ENCODE measurements around the gene REEP1.

REEP1 gene

DNA sequence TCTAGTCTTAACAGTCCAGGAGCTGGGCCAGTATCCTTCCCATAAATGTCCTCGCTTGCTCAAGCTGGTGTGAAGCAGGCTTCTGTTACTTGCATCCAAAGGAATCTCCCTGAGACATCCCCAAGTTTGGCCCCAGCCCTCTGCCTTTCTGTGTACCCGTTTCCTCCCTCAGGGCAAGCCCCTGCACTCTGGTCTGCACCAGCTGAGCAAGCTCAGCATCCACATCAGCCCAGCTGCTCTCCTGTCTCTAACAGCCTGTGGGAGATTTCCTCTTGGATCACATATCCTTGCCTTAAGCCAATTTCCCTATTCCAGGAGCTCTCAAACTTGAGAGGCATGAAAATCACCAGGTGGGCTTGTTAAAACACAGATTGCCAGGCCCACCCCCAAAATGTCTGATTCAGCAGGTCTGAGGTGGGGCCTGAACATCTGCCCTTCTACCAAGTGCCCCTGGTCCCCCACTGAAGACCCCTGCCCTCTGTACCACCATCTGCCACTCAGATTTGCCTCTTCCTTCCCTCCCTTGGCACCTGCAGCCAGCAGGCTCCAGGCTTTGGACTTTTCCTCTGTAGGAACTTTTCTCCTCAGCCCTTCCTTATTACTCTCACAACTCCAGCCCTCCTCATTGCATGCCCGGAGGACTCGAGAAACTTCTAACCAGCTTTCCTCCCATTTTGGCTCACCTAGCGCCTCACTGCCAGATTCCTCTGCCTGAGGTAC lies 32.1 kb downstream of the REEP1 start:
- no peak for DNase-seq

DNA sequence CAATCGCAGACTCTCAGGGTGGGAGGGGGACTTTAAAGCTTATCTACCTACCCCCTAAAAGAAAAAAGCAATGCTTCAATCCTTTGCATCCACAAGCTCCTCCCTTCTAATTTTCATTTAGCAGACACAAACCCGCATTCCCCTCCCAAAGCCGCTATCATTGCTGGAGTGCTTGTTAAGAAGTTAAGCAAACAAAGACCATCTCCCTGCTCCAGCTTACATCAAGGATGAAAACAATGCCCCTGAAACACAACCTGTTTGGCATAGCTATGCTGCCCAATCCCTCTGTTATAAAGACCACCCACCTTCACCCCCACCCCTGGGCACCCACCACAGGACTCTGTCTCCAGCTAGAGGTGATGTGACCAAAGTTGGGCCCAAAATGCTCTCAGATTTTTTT lies 33.0 kb downstream of the REEP1 start:
- DNase-seq = no peak

DNA sequence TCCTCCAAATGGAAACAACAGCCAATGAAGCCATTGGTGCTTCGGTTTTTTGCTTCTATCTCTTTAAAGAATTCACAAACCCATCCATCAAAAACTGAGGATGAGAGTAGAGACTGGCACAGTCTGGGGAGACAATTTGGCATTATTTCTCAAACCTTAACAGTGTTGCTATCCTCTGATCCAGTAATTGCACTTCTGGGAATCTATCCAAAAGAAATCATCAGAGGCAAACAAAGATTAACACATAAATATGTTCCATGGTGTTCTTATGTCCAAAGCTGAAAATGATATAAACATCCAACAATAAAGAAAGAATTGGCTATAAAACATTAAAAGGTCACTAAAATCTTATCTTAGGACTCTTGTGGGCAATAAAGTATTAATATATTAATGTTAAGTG lies 35.1 kb downstream of the REEP1 start:
- no peak for DNase-seq

DNA sequence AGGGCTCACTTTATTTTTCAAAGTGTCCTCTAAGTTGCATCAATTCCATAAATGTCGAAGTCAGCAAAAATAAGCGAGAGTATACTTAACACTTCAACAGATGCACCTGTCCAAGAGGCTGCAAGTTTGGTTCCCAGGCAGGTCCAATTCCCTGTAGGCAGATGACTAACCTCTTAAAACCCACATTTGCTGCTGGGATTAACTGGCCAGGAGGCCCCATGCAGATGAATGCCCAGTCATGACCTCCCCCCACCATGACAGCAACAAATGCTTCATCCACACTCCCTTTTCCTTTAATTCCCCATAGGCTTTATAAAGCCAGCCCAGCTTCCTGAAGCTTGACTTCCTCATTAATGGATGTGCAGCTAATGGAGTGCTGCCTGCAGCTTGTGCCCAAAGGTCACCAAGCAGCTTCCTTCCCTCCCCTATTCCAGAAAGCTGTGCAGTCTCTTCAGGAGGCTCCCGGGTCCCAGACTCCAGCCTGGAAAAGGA lies 35.7 kb downstream of the REEP1 start:
- DNase-seq = no peak

DNA sequence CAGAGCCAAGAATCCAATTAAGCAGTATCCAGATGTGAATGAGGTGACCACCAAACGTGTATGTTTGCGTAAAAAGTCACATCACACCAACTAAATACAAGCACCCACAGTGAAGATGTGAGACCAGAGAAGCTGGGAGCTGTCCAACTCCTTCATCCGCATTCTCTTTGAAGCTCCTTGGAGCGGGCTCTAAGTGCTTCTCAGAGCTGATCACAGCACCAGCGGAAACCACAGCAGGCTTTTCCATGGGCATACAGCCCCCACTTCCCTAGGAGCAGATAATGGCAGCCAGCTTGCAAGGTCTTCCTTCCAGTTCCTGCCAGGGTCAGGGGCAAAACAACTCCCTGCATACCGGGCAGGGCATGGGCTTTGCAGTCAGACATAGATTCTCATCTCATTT lies 36.4 kb downstream of the REEP1 start:
- no peak for DNase-seq

DNA sequence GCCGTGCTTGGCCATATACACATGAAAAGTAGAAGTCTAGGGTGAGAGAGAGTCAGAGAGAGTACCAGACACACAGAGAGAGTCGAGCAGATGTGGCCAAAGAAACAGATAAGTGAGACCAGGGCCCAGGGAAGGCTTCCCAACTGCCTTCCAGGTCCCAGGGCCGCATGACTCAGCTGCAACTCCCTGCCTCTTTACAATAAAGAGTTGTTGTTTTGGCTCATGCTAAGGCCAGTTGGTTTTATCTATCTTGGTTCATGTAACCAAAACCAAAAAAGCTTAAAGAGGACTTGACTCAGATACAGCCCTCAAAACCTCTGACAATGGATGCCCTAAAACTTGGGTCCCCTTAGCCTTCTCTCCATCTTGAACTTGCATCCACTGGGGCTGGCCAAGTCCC lies 36.9 kb downstream of the REEP1 start:
- DNase-seq = no peak

DNA sequence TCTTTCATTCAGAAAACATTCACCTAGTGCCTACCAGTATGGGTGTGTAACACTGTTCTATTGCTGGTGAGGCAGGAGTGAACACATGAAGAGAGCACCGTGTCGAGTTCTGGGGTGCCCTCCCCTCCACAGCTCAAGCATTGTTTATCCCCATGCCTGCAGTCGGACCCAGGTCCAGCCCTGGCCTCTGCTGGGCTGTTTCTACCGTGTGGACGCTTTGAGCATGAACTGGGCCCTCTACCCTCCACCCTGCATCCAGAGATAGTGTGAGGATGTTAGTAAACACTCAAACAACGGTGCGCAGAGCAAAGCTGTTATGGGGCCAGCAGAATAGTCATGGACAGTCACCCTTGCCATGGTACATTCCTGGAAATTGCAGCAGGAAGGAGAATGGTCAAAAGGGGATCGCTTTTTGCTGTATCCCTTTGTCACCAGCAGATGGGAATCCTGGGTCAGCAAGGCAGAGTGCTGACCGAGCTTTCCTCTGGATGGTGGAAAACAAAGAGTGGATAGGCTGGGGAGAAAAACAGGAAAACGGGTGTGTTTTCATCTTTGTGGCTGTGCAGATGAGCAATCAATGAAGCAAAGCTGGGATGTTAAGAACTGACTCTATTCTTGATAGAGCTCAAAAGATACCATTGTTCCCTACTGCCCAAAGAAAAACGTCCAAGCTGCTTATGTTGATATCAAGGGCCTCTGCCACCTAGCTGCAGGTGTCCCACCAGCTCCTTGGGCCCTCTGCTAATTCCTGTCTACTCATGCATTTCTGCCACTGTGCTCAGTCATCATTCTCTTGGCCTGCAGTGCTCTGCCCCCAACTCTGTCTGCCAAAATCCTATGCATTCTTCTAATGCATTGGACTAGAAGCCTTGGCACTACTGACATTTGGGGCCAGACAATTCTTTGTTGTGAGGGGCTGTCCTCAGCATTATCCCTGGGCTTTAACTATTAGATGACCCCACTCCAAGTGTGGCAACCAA lies 38.7 kb downstream of the REEP1 start:
- no peak for DNase-seq

DNA sequence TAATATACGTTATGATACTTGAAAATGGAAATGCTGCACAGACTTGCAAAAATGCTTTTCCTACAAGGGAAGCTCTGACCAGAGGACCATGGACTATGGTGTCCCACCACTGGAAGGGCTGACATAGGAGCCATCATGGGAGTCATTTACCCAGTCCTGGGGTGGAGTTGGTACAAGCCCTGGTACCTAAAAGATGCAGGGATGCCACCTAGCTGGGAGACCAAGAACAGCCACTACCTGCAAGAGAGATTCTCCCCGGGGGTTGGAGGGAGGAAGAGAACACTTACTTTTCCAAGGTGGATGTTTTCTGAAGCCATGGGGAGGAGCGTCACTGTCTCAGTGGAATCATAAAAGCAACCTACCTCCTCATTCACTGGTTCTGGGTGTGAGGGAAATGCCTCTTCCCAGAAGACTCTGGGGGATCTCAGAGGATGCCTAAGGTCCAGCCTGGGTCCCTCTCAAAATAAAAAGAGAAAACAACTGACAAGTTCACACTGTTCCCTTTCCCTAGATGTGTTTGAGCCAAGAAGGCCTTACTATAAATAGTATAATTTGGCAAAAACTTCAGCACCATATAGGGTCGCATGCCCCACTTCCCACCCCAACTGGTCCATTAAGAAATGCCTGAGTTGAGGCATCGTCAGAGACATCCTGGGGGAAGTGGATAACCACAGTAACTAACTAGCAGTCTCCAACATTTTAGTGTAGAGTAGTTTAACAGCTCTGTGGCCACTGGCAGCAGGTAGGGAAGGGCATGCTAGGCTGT lies 39.9 kb downstream of the REEP1 start:
- DNase-seq = no peak

DNA sequence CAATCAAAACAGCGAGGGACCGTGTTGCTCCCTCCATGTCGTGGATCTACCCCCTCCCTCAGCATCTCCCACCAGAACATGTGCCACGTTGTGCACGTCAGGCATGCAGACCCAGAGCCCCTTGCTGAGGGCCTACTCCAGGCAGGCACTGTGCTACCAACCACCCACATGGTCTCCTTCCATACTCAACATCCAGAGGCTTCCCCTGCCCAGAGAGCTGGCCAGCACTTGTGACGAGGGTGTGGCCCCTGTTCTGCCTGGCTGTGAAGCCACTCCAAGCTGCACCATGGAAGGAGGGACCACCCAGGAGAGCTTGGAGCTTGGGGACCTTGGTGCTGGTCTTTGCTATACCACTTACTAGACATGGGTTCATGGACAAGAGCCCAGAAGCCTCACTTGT lies 40.5 kb downstream of the REEP1 start:
- no peak for DNase-seq

DNA sequence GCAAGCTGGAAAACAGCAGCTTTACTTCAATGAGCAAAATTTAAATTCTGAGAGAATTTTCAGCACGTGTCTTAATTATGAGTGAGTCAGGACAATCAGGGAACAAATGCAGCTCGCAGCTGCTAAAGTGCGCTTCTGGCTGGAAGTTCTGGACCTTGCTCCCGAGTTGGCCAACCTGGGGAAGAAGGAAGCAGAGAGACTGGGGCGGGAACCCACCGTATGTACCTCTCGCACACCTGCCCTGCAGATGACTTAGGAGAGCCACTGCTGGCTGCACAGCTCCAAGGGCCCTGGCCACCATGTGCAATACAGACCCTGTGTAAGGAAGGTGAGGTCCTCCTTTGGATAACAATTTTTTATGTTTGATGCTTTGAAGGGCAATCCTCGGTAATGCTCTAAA lies 42.4 kb downstream of the REEP1 start:
- no peak for DNase-seq

DNA sequence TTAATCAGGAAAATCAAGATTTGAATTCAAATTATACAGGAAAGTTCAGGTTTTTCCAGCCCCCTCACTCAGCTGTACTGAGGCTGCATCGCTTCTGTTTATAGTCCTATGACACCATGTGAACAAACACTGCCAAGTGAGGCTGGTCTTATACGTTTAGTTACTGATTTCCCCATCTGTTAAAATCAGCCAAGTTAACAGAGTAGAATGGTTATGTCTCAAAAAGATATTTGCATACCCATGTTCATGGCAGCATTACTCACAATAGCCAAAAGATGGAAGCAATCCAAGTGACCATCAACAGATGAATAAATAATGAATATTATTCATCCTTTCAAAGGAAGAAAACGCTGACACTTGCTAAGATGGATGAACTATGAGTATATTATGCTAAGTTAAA lies 43.8 kb downstream of the REEP1 start:
- peak; percentile 54 for DNase-seq

DNA sequence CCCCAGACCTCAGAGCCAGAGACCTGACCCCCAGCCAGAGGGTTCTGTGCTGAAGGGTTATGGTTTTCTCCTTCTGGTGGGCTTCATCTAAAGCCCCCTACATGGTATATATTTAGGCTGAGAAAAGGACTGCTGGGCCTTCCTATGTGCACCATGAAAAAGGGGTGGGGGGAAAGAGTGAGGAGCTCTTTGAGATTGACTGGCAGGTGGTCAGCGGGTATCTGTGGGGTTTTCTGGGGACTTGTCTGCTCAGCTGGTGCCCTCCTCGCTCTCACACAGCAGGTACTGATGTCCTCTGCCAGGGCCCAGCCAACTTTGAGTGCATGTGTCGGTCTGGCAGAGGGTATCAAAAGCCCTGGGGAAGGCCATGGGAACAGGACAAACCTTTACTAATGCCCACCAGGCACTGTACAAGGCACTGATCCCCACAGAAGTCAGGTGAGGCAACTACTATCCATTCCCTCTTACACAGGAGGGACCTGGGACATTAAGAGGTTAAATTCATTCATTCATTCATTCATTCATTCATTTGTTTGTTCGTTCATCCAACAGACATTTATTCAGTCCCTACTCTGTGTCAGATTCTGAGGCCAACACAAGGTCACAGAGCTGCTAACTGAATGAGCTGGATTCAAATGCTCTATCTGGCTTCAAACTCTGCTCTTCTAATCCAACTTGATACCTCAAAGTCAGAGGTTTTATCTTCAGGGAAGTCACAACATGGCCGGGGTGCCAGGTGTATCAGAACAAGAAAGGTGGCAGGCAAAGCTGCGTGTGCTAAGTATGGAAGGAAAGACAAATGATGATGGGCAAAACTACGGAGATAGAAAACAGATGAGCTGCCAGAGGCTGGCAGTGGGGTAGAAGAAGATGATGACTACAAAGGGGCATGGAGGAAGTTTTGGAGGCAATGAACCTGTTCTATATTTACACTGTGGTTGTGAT lies 44.6 kb downstream of the REEP1 start:
- no peak for DNase-seq

DNA sequence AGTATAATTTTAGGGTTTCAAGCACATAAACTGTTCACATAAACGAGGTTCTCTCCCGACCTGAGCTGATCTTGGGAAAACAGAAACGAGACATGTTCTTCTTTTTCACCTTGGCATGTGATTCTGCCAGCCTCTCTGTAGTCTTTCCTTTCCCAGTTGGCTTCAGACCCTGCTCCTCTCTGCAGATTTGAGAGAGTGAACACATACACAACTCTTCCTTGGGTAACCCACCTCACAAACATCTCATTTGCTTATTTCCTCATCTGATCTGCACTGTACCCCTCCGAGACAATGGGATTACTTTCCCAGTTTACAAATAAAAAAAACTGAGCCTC lies 46.1 kb downstream of the REEP1 start:
- no peak for DNase-seq

DNA sequence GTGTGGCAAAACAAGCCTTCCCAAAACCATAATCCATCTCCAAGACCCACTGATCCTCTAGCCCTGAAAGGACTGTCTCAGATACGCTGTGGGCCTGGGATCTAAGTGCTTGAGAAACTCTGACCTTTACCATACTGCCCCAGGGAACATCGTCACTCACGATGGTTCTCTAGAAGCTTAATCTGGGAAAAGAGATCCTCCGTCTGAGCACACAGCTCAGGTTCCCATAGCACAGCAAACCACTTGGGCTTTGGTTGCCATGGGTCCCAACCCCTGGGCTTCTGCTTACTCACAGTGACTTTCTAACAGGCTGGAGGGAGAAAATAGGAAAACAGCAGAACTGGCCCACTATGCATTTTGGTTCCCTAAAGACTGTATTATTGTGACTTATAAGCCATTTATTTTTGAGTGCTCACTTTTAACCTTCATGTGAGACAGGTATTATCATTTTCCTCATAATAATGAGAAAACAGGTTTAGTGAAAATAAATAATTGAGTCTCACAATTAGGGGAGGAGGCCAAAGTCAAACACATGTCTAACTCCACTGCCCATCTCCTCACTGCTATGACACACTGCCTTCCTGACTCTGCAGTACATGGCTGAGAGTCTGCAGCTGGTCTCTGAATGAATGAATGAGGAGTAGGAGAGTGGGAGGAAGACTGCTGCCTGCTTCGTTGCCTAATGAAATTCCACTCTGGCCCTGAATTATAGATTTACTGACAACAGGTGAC lies 46.7 kb downstream of the REEP1 start:
- no peak for DNase-seq

DNA sequence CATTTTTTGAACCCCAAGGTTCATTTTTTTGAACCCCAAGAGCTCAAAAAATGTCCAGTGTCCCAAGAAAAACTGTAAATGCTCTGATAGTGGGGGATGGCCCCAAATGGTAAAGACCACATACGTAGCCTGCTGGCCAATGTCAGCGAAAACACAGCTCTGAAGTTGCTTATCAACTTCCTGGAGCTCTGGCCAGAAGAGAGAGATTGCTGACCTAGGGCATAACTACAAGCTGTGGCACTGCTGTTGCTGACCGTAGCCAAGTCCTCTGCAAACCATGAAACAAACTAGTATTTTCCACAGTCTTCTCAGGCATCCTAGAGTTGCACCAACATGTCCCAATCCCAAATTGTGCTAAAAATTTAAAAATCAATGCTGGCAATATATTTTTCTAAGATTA lies 50.9 kb downstream of the REEP1 start:
- no peak for DNase-seq

DNA sequence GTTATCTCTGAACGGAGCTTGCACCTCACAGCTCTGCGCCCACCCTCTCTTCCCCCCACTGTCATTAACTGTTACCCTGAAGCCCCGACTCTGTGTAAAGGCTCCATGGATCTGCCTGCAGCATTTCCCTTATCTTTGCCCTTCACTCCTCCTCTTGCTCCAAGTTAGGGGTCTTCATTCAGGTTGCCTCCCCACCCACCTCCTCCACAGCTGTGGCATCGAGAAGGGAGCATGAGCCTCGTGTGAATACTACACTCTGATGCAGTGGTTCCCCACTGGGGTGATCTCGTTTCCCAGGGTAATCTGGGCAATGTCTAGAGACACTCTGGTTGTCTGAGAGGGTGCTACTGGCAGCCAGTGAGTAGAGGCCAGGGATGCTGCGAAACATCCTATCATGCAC lies 51.4 kb downstream of the REEP1 start:
- DNase-seq = no peak

DNA sequence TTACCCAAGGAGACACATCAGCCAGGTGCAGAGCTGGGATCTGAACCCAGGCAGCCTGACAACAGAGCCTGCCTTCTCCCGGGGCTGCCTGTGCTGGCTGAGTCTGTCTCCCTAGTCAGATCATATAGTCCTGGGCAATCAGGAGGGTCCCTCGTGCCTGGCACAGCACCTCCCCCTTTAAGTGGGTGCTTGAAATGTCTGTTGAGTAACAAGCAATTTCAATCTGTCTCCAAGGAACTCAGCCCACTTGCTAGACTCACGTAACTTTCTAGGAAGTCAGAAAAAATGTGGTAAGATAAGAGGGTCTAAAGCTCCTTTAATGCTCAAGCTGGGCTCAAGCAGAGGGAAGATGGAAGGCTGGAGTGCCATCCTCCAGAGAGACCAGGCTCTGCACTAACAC lies 51.9 kb downstream of the REEP1 start:
- DNase-seq = no peak

DNA sequence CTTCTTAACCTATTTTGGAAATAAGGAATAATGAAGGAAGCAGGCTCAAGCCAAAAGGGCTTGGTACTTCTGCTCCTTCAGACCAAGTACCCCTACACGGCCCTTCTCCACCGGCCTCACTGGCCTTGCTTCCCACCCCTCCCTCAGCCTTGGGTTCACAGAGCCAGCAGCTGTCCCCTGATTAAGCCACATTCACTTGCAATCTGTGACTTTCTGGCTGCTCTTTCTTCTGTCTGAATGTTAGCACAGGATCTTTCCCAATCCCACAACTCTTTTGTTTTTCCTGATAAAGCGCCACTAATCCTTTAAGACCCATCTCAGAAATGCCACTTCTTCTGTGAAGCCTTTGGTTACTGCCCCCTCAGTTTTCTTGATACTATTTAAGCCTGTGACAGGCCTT lies 52.4 kb downstream of the REEP1 start:
- DNase-seq = no peak

DNA sequence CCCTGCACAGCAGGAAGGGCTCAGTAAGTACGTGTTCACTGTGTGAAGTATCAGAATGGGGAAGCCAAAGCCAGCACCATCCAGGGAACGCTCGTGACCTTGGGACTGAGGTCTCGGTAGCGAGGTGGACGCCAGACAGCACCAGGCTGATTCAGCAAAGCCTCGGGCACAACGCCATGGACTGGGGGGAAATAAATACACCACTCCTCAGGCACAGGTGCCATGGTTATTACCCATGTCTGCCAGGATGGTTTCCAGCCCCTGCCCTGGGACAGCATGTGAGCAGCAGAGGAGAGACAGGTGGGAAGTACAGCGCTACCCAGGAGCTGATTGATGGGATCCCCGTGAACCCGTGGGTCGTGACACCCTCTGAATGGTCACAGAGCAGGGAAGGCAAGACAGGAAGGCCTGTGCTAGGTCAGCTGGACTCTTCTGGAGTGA lies 53.0 kb downstream of the REEP1 start:
- no peak for DNase-seq

DNA sequence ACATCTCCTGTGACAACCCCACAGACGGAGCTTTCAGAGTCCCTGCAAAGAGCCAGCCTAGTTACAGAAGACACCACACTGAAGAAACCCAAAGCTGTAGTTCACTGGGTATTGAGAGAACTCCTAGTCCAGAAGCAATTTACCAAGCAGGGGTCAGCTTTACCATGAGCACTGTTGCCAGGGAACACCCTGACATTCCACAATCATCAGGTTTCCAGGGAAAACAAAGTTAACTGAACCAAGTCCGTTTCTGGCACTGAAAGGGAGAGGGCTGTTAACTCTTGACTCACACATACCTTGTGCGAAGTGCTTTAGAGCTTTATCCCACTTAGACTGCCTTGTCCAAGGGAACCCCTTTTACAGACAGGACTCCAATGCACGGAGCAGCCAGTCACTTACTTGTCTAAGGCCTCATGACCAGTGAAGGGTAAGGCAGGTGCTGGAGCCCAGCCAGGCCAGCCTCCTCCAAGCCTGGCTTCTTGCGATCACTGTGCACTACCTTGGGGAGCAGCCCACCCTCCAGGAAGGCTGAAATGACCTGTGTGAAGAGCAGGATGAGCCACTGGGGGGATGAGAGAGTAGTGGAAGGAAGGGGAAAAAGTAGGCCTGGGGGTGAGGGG lies 53.9 kb downstream of the REEP1 start:
- no peak for DNase-seq

DNA sequence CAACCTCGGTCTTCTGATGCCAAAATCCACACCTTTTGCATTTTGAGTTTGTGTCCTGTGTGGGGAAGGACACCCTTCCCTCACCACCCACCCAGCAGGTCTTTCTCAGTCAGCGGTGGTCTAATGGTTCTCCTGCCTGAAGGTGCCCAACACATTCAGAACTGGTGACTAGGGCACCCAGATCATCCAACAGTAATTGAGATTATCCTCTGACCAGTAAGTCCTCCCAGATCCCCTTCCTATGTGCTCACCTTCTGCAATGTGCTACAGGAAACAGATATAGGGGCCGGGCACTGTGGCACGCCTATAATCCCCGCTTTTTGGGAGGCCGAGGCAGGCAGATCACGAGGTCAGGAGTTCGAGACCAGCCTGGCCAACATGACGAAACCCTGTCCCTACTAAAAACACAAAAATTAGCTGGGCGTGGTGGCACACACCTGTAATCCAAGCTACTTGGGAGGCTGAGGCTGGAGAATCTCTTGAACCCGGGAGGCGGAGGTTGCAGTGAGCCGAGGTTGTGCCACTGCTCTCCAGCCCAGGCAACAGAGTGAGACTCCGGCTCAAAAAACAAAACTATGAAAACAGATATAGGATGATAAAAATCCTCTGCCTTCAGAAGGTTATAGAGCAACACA lies 56.2 kb downstream of the REEP1 start:
- no peak for DNase-seq
